ENCODE measurements around the gene LRRC34.

Gene LRRC34

GRCh38 chr3:169764882-169765612 lies 47.7 kb downstream of the LRRC34 start, which contains the start of gene TERC:
TERC (minus strand) TSS chr3:169765060.
- peak; percentile 51 for DNase-seq

DNA sequence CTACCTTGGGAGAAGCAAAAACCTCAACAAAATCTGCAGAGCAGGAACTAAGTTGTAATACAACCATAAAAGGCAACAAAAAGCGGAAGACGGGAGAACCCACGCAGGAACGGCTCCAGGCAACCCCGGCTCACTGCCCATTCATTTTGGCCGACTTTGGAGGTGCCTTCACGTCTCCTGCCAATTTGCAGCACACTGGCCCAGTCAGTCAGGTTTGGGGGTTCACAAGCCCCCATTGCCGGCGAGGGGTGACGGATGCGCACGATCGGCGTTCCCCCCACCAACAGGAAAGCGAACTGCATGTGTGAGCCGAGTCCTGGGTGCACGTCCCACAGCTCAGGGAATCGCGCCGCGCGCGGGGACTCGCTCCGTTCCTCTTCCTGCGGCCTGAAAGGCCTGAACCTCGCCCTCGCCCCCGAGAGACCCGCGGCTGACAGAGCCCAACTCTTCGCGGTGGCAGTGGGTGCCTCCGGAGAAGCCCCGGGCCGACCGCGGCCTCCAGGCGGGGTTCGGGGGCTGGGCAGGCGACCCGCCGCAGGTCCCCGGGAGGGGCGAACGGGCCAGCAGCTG lies 48.3 kb downstream of the LRRC34 start:
- DNase-seq, result no peak

- DNase-seq, result no peak
These were observed 52.2 kb downstream of the LRRC34 start for GRCh38 chr3:169760479-169760878.

DNA sequence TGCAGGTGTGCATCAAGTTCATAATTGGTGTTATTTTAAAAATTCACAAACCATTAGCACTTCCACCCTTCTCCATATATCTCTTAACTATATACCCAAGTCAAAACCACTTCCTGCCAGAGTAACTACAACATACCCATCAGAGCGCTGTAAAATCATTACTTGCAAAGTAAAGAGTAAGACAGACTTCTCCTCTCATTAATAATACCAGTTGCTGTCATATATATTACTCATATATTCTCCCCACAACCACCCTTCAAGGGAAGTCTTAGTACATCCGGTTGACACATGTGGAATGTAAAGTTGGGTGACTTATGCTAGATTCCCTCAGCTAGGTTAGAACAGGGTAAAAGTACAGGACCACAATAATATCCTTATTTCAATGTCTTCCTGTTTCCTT lies 53.4 kb downstream of the LRRC34 start:
- DNase-seq, result no peak

DNA sequence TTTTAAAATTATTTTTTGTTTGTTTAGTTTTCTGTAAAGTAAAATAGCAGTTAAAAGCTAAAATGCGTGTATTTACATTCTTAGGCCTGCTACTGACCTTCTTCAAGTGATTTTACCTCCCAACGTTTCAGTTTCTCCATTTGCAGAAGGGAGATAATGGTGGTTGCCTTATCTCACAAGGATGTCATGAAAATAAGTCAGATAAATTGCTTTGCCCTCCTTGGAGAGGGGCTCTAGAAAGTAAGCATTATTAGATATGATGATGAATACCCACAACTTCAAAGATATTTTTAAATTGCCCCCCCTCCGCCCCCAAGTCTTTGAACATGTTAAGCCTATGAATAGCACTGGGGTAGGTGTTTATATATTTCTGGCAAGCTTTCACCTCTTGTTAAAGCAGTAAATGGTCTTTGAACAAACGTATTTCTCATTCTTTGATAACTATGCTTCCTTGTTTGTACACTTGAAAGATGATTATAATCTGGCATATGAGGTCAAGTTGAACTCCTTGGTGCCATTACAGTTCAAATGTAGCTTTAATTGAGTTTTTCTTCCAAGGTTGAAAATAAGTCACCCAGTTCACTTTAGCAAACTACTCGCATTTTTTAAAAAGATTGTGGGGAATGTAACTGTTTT lies 54.2 kb downstream of the LRRC34 start:
- no peak for DNase-seq

GRCh38 chr3:169755488-169755887 lies 57.2 kb downstream of the LRRC34 start:
- no peak for DNase-seq

DNA sequence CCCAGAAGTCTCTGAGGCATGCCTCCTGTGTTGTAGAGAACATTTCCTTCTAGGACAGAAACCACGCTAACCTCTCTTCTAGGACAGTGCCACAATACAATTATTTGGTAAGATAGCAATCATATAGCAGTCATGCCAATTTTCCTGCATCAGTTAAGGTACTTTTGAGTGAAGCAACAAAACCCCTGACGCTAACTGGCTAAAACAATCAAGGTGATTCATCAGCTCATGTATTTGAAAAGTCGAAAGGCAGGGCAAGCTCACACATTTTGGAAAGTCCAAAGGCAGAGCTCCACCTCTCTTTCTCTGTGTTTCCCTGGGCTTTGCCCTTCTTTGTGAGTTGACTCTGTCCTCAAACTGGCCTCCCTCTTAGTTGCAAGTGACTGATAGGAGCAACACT lies 58.0 kb downstream of the LRRC34 start:
- DNase-seq, result no peak

DNA sequence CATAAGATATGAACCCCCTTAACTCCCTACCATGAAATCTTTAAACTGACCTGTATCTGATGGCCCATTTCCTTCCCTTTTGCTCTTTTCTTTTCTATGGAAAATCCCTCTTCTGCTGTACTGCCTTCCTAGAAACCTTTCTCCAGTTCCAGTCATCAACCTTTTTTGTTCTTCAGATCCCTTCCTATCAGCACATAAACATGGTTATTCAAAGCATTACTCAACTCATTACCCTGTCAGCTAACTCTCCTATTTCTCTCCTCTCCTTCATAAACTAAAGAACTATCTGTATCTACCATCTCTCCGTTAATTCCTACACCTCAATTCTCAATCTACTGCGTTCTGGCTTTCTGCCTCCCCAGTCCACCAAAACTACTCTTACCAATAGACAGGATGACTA lies 60.8 kb downstream of the LRRC34 start:
- no peak for DNase-seq

GRCh38 chr3:169750665-169751064 lies 62.0 kb downstream of the LRRC34 start:
- no peak for DNase-seq

GRCh38 chr3:169748670-169749069 lies 64.0 kb downstream of the LRRC34 start:
- DNase-seq, result no peak

DNA sequence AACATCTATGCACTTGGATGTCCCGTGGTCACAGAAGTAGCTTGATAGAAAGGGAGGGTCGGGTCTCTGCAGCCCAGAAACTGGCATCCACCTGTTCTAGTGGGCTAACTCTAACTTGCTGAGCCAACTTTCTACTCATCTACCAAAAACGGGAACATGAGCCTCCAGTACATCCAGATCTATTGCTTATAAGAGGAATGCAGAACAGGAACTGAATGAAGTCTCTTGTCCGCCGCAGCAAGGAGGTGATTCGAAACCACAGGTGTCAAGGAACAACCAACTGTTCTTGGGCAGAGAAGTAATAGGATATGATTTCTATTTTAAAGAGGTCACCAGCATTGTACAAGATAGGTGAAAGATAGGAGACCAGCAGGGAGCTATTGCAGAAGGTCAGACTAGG lies 65.8 kb downstream of the LRRC34 start:
- no peak for DNase-seq

DNA sequence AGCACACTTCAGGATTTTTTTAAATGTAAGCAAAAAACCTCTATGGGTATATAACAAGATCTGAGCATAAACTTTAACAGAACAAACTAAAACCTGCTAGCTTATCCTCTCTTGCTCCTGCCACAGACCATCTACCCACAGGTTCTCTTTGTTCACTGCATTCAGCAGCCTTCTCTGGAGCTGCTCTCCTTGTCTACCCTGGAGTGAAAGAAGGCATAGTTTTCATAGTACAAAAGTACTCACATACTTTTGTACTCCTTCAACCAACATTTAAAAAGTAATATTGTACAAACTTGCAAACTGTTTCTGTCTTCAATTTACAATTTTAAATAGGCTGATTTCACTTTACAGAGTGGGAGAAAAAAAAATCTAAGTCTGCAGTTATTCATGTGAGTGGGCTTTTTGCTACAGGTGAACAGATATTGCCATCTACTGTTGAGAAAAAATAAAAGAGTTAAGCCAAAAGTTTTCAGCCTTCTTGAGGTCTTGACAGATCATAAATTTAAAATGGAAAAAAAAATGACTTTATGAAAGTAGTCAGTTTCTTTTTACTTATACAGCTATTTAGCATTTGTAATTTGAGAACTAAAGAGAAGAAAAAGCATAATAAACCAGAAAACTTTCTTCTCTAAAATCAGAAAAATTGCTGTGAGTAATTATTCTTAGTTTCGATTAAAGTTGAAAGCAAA lies 68.2 kb downstream of the LRRC34 start:
- DNase-seq, result no peak

Measured in NCI-H187 treated with DMSO at 0.1 percent for 48 hours (cell line).